Activated effector memory CD4-positive, alpha-beta T cell treated with Interleukin-2 at 50 U/mL for 16 hours (primary cell): ENCODE measurements around the gene SLC36A3.
"Not testable (repeated sequence)": the region's sequence is repeated elsewhere in the genome, so short reads cannot be mapped to it uniquely, and the experiment has no call there.

Source experiments
- DNase-seq: peaks from one replicate; pipeline ENCODE4 v3.0.0-alpha.2; 2020

Gene SLC36A3

DNA sequence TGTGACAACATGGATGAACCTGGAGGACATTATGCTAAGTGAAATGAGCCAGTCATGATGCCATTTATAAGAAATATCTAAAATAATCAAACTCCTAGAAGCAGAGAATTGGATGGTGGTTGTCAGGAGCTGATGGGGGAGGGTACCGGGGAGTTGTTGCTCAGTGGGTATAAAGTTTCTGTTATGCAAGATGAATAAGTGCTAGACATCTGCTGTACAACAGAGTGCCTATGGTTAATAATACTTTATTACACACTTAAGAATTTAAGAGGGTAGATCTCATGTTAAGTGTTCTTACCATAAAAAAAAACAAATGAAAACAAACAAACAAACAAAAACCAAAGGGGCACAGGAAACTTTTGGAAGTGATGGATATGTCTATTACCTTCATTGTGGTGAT lies 66.7 kb downstream of the SLC36A3 start:
- no peak for DNase-seq

DNA sequence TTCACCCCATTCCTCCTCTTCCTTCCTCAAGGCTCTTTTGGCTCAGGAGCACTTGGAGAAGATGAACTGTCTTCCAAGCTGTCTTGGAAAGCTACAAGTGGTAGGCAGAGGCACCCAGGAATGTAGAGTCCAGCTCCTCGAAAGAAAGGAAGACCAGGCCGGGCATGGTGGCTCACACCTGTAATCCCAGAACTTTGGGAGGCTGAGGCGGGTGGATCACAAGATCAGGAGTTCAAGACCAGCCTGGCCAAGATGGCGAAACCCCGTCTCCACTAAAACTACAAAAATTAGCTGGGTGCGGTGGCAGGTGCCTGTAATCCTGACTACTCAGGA lies 68.4 kb downstream of the SLC36A3 start:
- not testable (repeated sequence) for DNase-seq

DNA sequence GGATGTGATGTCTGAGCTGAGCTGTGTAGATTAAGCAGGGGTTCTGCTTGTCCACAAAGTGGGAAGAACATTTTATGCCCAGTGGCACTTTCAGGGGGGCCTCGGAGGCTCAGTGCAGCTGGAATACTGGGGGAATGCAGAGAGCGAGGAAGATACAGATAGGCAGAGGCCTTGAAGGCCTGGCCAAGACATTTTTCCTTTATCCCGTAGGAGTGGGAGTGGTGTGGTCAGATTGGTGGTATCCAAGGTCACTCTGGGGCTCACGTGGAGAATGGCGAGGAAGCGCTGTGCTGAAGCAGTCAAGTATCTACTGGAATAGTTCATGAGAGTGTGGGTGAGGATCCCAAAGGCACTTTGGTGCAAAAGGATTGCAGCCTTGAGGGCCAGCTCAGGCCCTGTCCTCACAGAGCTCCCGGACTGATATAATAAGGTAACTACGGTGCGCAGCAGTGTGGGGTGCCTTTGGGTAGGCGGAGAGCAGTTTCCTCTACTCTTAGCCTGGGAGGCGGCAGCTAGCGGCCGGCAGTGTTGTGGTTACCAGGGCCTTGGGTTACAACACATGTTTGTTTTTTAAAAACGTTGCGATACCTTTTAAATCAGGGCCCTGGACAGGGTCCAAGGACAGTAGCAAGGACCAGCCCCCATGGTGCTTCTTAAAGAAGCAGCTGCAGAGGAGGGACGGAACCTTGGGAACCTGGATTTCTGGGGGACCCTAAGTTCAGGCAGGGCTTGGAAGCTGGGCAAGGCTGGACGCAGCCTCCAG lies 68.9 kb downstream of the SLC36A3 start:
- no peak for DNase-seq

DNA sequence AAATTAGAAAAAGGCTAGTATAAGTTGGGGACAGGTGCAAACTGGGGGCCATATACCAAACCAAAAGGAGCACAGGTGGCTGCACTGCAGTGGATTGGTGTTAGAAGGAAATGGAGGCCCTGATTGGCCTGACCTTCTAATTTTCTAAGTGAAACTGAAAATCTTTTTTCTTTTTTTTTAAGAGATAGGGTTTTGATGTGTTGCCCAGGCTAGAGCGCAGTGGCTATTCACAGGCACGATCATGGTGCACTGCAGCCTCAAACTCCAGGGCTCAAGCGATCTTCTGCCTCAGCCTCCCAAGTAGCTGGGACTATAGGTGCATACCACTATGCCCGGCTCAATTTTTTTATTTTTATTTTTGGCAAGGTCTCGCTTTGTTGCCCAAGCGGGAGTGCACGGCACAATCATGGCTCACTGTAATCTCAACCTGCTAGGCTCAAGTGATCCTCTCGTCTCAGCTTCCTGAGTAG lies 69.9 kb downstream of the SLC36A3 start:
- no peak for DNase-seq

DNA sequence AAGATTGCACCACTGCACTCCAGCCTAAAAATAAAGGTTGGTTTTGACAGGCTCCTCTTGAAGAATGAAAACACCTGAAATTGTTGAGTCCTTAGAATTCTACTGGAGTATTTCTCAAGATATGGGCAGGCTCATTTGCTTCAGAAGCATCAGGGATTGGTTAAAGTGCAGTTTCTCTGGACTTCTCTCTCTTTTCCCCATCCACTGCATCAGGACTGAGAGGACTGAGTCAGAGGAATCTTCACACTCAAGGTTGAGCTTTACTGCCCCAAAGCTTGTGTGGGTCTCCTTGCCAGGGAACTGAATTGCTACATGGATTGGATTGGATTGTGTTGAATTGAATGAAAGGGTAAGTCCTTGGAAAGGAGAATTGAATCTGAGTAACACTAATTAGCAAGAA lies 72.2 kb downstream of the SLC36A3 start:
- DNase-seq: no peak

DNA sequence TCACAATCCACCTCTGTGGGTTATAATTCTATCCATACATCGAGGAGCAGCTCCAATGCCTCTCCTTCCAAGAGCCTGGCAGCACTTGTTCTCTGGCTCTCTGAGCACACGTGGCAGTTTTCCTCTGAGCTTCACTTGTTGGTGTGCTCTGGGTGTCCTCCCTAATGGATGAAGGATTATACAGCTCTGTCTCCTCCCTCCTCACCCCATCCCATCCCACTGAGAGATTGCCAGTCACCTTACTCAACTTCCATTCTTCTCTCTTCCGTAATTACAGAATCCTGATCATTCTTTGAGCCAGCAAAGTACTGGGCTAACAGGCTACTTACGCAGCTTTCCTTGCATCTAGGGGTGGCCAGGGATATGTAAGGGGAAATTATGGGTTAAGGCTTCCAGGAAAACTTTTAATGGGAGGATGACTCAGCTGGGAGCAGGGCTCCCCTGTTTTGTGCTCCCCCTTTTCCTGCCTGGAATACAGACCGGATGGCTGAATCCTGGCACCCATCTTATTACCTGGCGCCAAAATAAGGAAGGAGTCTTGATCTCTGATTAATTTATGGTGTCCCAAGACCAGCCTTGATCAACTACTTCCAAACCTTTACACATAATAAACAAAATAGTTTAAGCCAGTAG lies 73.4 kb downstream of the SLC36A3 start:
- DNase-seq: no peak

DNA sequence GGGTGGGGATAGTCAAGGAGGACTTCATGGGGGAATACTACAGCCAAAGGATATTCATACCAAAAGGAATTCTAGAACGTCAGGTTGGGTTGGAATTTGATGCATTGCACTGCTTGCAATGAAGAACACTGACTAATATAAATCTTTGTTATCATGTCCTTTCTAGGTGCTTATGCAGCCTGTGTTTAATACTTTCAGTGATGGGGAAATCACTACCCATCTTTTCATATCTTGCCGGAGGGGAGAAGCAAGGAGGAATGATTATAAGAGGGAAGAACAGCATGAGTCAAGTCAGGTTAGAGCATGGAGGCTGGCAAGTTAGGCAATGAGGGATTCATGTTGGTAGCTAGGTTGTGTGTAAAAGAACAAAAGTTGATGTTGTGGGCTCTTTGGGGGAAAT lies 74.6 kb downstream of the SLC36A3 start:
- no peak for DNase-seq

DNA sequence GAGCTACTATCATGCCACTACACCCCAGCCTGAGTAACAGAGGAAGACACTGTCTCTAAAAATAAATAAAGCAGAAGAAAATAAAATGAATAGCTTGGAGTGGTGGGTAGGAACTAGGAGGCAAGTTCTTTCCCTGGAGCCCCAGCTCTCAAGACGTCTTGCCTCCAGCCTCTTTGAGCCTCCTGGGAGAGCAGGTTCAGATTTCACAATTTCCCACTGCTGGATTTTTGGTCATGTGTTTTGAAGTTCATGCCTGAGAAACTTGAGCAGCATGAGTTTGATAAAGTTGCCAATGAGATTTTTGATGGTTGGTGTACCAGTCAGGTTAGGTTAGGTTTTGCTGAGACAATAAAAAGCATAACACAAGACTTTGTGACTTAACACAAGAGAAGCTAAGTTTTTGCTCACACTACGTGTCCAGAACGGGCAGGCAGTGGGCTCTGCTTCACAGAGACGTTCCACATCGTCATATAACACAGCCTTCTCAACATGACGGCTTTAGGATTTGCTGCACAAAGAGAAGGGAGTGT lies 75.6 kb downstream of the SLC36A3 start:
- DNase-seq: no peak
